Osteocyte (in vitro differentiated cells): ENCODE data around the gene UGT1A9. TPM values are rescaled to one million over a fixed set of nuclear protein-coding genes. Genes with fewer than 3 reads are reported as not detected.

Experiments used
- DNase-seq: peaks from one replicate; pipeline ENCODE4 v3.0.0; 2021; ENCODE audit warnings: mixed read lengths; ENCODE audit not compliant: unreplicated experiment; ENCODE audit errors: extremely low spot score
- H3K27ac Mint-ChIP-seq: one replicate; pipeline ENCODE4 v1.8.0; 2021; ENCODE audit warnings: mild to moderate bottlenecking, mixed read lengths; ENCODE audit not compliant: unreplicated experiment
- H3K27me3 Mint-ChIP-seq: one replicate; pipeline ENCODE4 v1.8.0; 2021; ENCODE audit warnings: mixed read lengths; ENCODE audit not compliant: unreplicated experiment
- H3K36me3 Mint-ChIP-seq: one replicate; pipeline ENCODE4 v1.8.0; 2021; ENCODE audit warnings: mixed read lengths; ENCODE audit not compliant: unreplicated experiment
- H3K4me1 Mint-ChIP-seq: one replicate; pipeline ENCODE4 v1.8.0; 2021; ENCODE audit warnings: mixed read lengths; ENCODE audit not compliant: unreplicated experiment
- H3K4me3 Mint-ChIP-seq: one replicate; pipeline ENCODE4 v1.8.0; 2021; ENCODE audit warnings: mild to moderate bottlenecking, moderate library complexity, mixed read lengths; ENCODE audit not compliant: unreplicated experiment
- H3K9me3 Mint-ChIP-seq: one replicate; pipeline ENCODE4 v1.8.0; 2021; ENCODE audit warnings: mixed read lengths; ENCODE audit not compliant: unreplicated experiment
- CTCF ChIP-seq: fragments of 200-600 bp; sonication (generic); IDR thresholded peaks from 2 replicates; pipeline ENCODE4 v1.5.0; 2021; ENCODE audit warnings: antibody characterized with exemption, mild to moderate bottlenecking, moderate library complexity
- total RNA-seq: library from RNA; stranded (reverse); gene quantifications from 2 replicates; pipeline ENCODE4 v1.2.1, GENCODE V29; 2021

UGT1A9 gene
- total RNA-seq, 1 donor from 2014 or later, result not detected

- no peak for DNase-seq
- Mint-ChIP-seq H3K4me1 (peaks cover 2% of the 10 kb centered on the region), H3K4me3 (no peak overlapping the region), H3K36me3 (no peaks in the 10 kb centered on the region), H3K27ac (no peak overlapping the region), H3K27me3 (peaks cover 43% of the 10 kb centered on the region), H3K9me3 (no peaks in the 10 kb centered on the region)
- TF ChIP-seq CTCF, result no peak
Measured at GRCh38 chr2:233807966-233808935, 136.6 kb downstream of the UGT1A9 start.

GRCh38 chr2:233810385-233810784 lies 138.7 kb downstream of the UGT1A9 start:
- Mint-ChIP-seq H3K9me3 (no peaks in the 10 kb centered on the region), H3K4me1 (peaks cover 2% of the 10 kb centered on the region), H3K27me3 (peaks cover 26% of the 10 kb centered on the region), H3K4me3 (no peak overlapping the region), H3K27ac (no peak overlapping the region), H3K36me3 (no peaks in the 10 kb centered on the region)
- DNase-seq, result no peak
- no peak for TF ChIP-seq CTCF

- peaks cover 20% of the 10 kb centered on the region for H3K27me3 Mint-ChIP-seq
- H3K9me3 Mint-ChIP-seq, result no peaks in the 10 kb centered on the region
- no peak for TF ChIP-seq CTCF
- no peak for DNase-seq
- H3K27ac Mint-ChIP-seq, result no peak overlapping the region
- peaks cover 4% of the 10 kb centered on the region for H3K4me1 Mint-ChIP-seq
- no peak overlapping the region for H3K4me3 Mint-ChIP-seq
- H3K36me3 Mint-ChIP-seq, result no peaks in the 10 kb centered on the region
Measured at GRCh38 chr2:233811087-233811486, 139.4 kb downstream of the UGT1A9 start.

- no peak overlapping the region for H3K27ac Mint-ChIP-seq
- H3K27me3 Mint-ChIP-seq, result peaks cover 16% of the 10 kb centered on the region
- no peak overlapping the region for H3K4me3 Mint-ChIP-seq
- no peaks in the 10 kb centered on the region for H3K36me3 Mint-ChIP-seq
- H3K9me3 Mint-ChIP-seq, result no peaks in the 10 kb centered on the region
- peaks cover 10% of the 10 kb centered on the region for H3K4me1 Mint-ChIP-seq
- no peak for TF ChIP-seq CTCF
- DNase-seq, result no peak
Measured at GRCh38 chr2:233811732-233812131, 140.0 kb downstream of the UGT1A9 start.

GRCh38 chr2:233813236-233814055 lies 141.7 kb downstream of the UGT1A9 start:
- Mint-ChIP-seq H3K9me3 (no peaks in the 10 kb centered on the region), H3K4me3 (no peak overlapping the region), H3K27ac (no peak overlapping the region), H3K27me3 (peaks cover 18% of the 10 kb centered on the region), H3K36me3 (no peaks in the 10 kb centered on the region), H3K4me1 (peaks cover 21% of the 10 kb centered on the region)
- DNase-seq, result no peak
- no peak for TF ChIP-seq CTCF
